A549 treated with ZK216348 at 1 μM for 4 hours (cell line): Measurements from ENCODE around the gene CBX4. TPM values are rescaled to one million over a fixed set of nuclear protein-coding genes. Genes with fewer than 3 reads are reported as not detected.

ENCODE experiments used
- total RNA-seq: library from RNA; stranded (reverse); fragments of 200-300 nt; extraction: Qiagen RNA extraction; gene quantifications from 5 replicates; pipeline ENCODE4 v1.2.3, GENCODE V29; 2022; ENCODE audit warnings: low read depth

CBX4 gene
- total RNA-seq, result 23.2 to 39.9 TPM (median 37.1 TPM) in 5 replicates

GRCh38 chr17:79839356-79840268 lies at the start of gene CBX4:
Gene CBX4 (minus strand): TSS chr17:79839440. CDS start chr17:79839251, 189 bp downstream.

GRCh38 chr17:79796763-79797491 lies 42.3 kb downstream of the CBX4 start, which contains the start of gene CBX8:
Gene CBX8 (minus strand): TSS chr17:79797077. CDS start chr17:79796998, 79 bp downstream.

Other genes starting within 250 kb of the CBX4 start
- gene RBFOX3, start 228.4 kb downstream of the CBX4 start, total RNA-seq, result 1.8 to 5.4 TPM (median 3.5 TPM) in 5 replicates
- not detected in 5 replicates for gene ENPP7, start 108.5 kb downstream of the CBX4 start, total RNA-seq
- 11.4 to 19.3 TPM (median 18.2 TPM) in 5 replicates for gene CBX2, start 61.3 kb downstream of the CBX4 start, total RNA-seq
- 9.8 to 21.4 TPM (median 19.8 TPM) in 5 replicates for gene CBX8, start 42.4 kb downstream of the CBX4 start, total RNA-seq
- 7.1 to 11.9 TPM (median 9.9 TPM) in 5 replicates for gene TBC1D16, start 196.4 kb upstream of the CBX4 start, total RNA-seq
- 4.5 to 8.1 TPM (median 7.3 TPM) in 5 replicates for gene CCDC40, start 197.2 kb upstream of the CBX4 start, total RNA-seq